ENCODE results near the gene GGCT.
"Not testable (repeated sequence)": the region's sequence is repeated elsewhere in the genome, so short reads cannot be mapped to it uniquely, and the experiment has no call there.

Gene GGCT

DNA sequence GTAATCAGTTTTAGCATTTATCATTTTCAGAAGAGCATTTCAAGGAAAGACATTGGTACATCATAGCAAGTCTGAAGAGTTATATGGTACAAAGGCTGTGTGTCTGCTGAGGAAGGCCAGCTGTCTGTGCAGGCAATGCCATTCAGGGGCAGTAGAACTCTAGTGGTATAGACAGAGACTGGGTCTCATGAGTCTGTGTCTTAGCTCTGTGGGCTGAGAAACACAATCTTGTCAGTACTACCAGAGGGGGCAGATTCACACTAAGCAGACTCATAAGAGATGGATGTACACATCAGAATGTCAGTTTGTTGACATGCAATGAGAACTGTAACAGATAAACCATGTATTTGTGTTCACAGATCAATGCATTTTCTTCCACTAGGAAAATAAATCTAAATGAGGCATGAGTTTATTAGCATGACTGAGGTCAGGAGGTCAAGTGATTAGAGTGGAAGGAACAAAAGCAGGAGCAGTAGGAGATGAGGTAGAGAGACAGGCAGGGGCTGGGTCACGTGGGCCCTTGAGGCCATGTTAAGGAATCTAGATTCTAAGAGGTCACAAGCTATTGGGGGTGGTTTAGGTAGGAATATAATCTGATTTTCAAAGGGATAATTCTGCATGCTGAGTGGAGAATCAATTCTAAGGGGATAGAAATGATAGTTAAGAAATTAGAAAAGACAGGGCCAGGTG is 7.5 kb upstream of the GGCT start:
- Histone ChIP-seq H3K27me3 (ENCODE audit: insufficient read depth, poor library complexity, severe bottlenecking) (no peaks in the 10 kb centered on the region), H3K27ac (replicated peaks) (no peak overlapping the region), H3K4me3 (replicated peaks; ENCODE audit: insufficient read depth, low read length) (no peak overlapping the region)
- no peak for DNase-seq (ENCODE audit: low read depth in 1 of 2, low spot score in 1 of 2)
- TF ChIP-seq SPI1 (IDR thresholded peaks at IDR 0.05; ENCODE audit: borderline replicate concordance, low read depth) = no peak
- TF ChIP-seq, protein P1, sequence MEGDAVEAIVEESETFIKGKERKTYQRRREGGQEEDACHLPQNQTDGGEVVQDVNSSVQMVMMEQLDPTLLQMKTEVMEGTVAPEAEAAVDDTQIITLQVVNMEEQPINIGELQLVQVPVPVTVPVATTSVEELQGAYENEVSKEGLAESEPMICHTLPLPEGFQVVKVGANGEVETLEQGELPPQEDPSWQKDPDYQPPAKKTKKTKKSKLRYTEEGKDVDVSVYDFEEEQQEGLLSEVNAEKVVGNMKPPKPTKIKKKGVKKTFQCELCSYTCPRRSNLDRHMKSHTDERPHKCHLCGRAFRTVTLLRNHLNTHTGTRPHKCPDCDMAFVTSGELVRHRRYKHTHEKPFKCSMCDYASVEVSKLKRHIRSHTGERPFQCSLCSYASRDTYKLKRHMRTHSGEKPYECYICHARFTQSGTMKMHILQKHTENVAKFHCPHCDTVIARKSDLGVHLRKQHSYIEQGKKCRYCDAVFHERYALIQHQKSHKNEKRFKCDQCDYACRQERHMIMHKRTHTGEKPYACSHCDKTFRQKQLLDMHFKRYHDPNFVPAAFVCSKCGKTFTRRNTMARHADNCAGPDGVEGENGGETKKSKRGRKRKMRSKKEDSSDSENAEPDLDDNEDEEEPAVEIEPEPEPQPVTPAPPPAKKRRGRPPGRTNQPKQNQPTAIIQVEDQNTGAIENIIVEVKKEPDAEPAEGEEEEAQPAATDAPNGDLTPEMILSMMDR (IDR thresholded peaks at IDR 0.05; ENCODE audit: insufficient read depth, low read length) = no peak
- TF ChIP-seq POLR2AphosphoS5 (IDR thresholded peaks at IDR 0.05; ENCODE audit: low read depth) = no peak
- no peak for TF ChIP-seq GABPA (IDR thresholded peaks at IDR 0.05; ENCODE audit: low read depth)
- TF ChIP-seq, protein P2, sequence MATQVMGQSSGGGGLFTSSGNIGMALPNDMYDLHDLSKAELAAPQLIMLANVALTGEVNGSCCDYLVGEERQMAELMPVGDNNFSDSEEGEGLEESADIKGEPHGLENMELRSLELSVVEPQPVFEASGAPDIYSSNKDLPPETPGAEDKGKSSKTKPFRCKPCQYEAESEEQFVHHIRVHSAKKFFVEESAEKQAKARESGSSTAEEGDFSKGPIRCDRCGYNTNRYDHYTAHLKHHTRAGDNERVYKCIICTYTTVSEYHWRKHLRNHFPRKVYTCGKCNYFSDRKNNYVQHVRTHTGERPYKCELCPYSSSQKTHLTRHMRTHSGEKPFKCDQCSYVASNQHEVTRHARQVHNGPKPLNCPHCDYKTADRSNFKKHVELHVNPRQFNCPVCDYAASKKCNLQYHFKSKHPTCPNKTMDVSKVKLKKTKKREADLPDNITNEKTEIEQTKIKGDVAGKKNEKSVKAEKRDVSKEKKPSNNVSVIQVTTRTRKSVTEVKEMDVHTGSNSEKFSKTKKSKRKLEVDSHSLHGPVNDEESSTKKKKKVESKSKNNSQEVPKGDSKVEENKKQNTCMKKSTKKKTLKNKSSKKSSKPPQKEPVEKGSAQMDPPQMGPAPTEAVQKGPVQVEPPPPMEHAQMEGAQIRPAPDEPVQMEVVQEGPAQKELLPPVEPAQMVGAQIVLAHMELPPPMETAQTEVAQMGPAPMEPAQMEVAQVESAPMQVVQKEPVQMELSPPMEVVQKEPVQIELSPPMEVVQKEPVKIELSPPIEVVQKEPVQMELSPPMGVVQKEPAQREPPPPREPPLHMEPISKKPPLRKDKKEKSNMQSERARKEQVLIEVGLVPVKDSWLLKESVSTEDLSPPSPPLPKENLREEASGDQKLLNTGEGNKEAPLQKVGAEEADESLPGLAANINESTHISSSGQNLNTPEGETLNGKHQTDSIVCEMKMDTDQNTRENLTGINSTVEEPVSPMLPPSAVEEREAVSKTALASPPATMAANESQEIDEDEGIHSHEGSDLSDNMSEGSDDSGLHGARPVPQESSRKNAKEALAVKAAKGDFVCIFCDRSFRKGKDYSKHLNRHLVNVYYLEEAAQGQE (IDR thresholded peaks at IDR 0.05; ENCODE audit: insufficient replicate concordance, low read depth) = no peak

DNA sequence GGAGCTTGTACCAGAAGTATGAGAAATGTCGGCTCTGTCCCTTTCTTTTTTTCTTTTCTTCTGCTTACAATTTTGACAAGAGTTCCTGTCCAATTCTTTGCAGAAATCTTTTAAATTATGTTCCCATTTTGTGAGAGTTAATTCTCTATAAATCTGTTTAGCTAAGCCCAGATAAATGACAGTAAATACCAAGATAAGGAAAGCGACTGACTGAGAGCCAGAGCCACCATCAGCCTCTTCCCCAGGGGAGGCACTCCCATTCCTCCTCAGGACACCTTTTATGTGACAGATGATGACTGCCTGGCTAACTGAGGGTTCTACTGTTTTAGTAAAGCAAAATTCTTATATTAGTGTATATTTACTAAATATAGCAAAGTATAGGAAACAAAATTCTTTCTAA is 6.9 kb upstream of the GGCT start:
- TF ChIP-seq POLR2AphosphoS5 (IDR thresholded peaks at IDR 0.05; ENCODE audit: low read depth) (no peak), GABPA (IDR thresholded peaks at IDR 0.05; ENCODE audit: low read depth) (no peak), SPI1 (IDR thresholded peaks at IDR 0.05; ENCODE audit: borderline replicate concordance, low read depth) (no peak)
- TF ChIP-seq, protein P1 (IDR thresholded peaks at IDR 0.05; ENCODE audit: insufficient read depth, low read length) = no peak
- TF ChIP-seq, protein P2 (IDR thresholded peaks at IDR 0.05; ENCODE audit: insufficient replicate concordance, low read depth) = no peak
- Histone ChIP-seq H3K27ac (replicated peaks) (no peak overlapping the region), H3K27me3 (ENCODE audit: insufficient read depth, poor library complexity, severe bottlenecking) (no peaks in the 10 kb centered on the region), H3K4me3 (replicated peaks; ENCODE audit: insufficient read depth, low read length) (no peak overlapping the region)
- DNase-seq (ENCODE audit: low read depth in 1 of 2, low spot score in 1 of 2) = no peak

DNA sequence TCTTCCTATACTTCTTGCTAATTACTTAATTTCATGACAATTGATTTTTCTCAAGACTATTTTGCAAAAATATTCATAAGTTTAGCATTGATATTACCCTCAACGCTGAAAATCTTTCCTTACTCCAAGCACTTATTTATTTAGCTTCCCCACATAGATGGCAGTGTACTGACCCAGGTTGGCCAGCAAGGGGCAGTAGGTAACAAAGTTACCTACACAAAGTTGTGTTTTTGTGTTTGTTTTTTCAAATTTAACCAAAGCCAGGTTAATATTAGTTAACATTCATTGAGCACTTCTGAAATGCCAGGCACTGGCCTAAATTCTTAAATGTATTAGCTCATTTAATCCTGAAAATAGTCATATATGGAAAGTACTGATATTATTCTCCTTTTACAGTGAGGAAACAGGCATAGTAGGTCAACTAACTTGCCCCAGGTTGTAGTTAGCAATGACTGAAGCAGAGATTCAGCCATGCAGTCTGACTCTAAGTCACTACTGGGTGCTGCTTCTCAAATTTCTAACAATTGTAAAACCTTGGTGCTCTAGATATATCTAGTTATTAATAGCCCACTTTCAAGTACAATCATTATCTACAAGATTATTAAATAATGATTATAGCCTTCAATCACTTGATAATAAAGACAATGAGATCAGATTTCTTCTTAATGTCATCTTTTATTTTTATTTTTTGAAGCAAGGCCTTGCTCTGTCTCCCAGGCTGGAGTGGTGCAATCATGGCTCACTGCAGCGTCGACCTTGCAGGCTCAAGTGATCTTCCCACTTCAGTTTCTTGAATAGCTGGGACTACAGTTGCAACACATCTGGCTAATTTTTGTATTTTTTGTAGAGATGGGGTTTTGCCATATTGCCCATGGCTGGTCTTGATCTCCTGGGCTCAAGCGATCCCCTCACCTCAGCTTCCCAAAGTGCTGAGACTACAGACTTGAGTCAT is 5.8 kb upstream of the GGCT start:
- Histone ChIP-seq H3K4me3 (replicated peaks; ENCODE audit: insufficient read depth, low read length) (no peak overlapping the region), H3K27me3 (ENCODE audit: insufficient read depth, poor library complexity, severe bottlenecking) (no peaks in the 10 kb centered on the region), H3K27ac (replicated peaks) (no peak overlapping the region)
- peak in 1 of 2 experiments; percentile 35 for DNase-seq (ENCODE audit: low read depth in 1 of 2, low spot score in 1 of 2)
- TF ChIP-seq, protein P1 (IDR thresholded peaks at IDR 0.05; ENCODE audit: insufficient read depth, low read length) = peak; percentile 56
- TF ChIP-seq, protein P2 (IDR thresholded peaks at IDR 0.05; ENCODE audit: insufficient replicate concordance, low read depth) = no peak
- TF ChIP-seq SPI1 (IDR thresholded peaks at IDR 0.05; ENCODE audit: borderline replicate concordance, low read depth) (no peak), POLR2AphosphoS5 (IDR thresholded peaks at IDR 0.05; ENCODE audit: low read depth) (no peak), GABPA (IDR thresholded peaks at IDR 0.05; ENCODE audit: low read depth) (no peak)

DNA sequence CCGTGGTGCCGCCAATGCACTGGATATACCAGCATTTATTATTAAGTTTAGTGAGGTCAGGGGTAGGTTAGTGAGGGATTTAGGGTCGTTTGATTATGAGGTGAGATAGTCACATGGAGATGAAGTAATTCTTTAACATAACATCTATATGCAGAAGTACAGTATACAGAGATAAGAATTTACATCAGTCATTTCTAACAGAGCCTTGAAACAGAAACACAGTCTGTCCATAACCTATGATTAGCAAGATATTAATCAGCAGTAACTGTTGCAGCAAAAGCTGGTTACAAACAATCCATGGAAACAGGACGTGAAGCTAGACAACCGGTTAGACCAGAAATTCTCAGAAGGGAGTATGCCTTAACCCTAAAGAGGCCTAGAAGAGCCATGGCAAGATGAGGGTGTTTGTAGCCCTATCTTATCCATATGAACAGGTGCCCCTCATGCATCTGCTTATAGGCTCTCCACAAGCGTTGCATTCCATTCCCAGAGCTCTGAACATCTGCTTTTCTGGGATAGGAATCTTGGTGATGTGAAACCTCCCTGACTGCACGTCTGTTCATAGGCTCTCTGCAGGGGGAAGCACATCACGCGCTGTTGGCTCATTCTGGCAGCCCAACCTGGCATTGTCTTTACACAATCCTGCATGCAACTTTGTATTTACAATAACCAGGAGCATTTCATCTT is 4.7 kb upstream of the GGCT start:
- not testable (repeated sequence) for H3K27ac ChIP-seq (replicated peaks); H3K27me3 ChIP-seq (ENCODE audit: insufficient read depth, poor library complexity, severe bottlenecking); H3K4me3 ChIP-seq (replicated peaks; ENCODE audit: insufficient read depth, low read length); DNase-seq (ENCODE audit: low read depth in 1 of 2, low spot score in 1 of 2)

All from HL-60 (cell line).